Neural cell (in vitro differentiated cells): Measurements from ENCODE around the gene TCF12. TPM values are rescaled to one million over a fixed set of nuclear protein-coding genes. Genes with fewer than 3 reads are reported as not detected.
A peak's percentile ranks its signal among the peaks of the same experiment; 100 is the strongest.

Source experiments
- H2AFZ ChIP-seq: fragments of 200-600, 300-800 bp; sonication (generic), shearing (Covaris generic); 2 replicates; pipeline ENCODE4 v1.6.0; 2014; ENCODE audit warnings: low read depth, mild to moderate bottlenecking, antibody characterized with exemption, low read length, moderate library complexity
- H3F3A ChIP-seq: fragments of 200-600 bp; shearing (Covaris generic); 2 replicates; pipeline ENCODE4 v1.6.1; 2016; ENCODE audit warnings: mild to moderate bottlenecking, moderate library complexity, mixed read lengths, antibody characterized with exemption, low read length; ENCODE audit not compliant: insufficient read depth, poor library complexity, severe bottlenecking
- H3K27ac ChIP-seq: fragments of 200-600, 300-800 bp; sonication (generic), shearing (Covaris generic); 2 replicates; pipeline ENCODE4 v1.5.1; 2014; ENCODE audit warnings: mild to moderate bottlenecking, low read length, moderate library complexity
- H3K27me3 ChIP-seq: fragments of 300-800, 200-600 bp; sonication (generic), shearing (Covaris generic); 2 replicates; pipeline ENCODE4 v1.6.0; 2014; ENCODE audit warnings: mild to moderate bottlenecking, low read depth, low read length, moderate library complexity; ENCODE audit not compliant: insufficient read depth
- H3K36me3 ChIP-seq: fragments of 300-800, 200-600 bp; sonication (generic), shearing (Covaris generic); 2 replicates; pipeline ENCODE4 v1.5.1; 2014; ENCODE audit warnings: mild to moderate bottlenecking, antibody characterized with exemption, low read length, moderate library complexity; ENCODE audit not compliant: insufficient read depth
- H3K4me2 ChIP-seq: fragments of 300-800, 200-600 bp; sonication (generic), shearing (Covaris generic); 2 replicates; pipeline ENCODE4 v1.6.0; 2014; ENCODE audit warnings: mild to moderate bottlenecking, low read length
- H3K4me3 ChIP-seq: fragments of 300-800, 200-600 bp; sonication (generic), shearing (Covaris generic); 2 replicates; pipeline ENCODE4 v1.5.1; 2014; ENCODE audit warnings: mild to moderate bottlenecking, low read length, moderate library complexity
- H3K79me2 ChIP-seq: fragments of 200-600 bp; shearing (Covaris generic); replicated peaks from 2 replicates; pipeline ENCODE4 v1.6.0; 2014; ENCODE audit warnings: mild to moderate bottlenecking, low read length, moderate library complexity; ENCODE audit not compliant: insufficient read depth
- H3K9ac ChIP-seq: fragments of 300-800, 200-600 bp; sonication (generic), shearing (Covaris generic); 2 replicates; pipeline ENCODE4 v1.6.1; 2016; ENCODE audit warnings: mild to moderate bottlenecking, low read length, mixed read lengths
- H3K9me2 ChIP-seq: fragments of 200-600 bp; shearing (Covaris generic); 2 replicates; pipeline ENCODE4 v1.6.1; 2016; ENCODE audit warnings: mild to moderate bottlenecking, low read length, mixed read lengths; ENCODE audit not compliant: insufficient read depth
- H3K9me3 ChIP-seq: fragments of 200-600, 300-800 bp; sonication (generic), shearing (Covaris generic); 2 replicates; pipeline ENCODE4 v1.6.1; 2016; ENCODE audit warnings: mild to moderate bottlenecking, mixed run types, low read length, moderate library complexity, mixed read lengths
- H4K20me1 ChIP-seq: fragments of 200-600 bp; shearing (Covaris generic); 2 replicates; pipeline ENCODE4 v1.6.1; 2016; ENCODE audit warnings: mild to moderate bottlenecking, mixed run types; ENCODE audit not compliant: insufficient read depth
- CTCF ChIP-seq: fragments of 450-650 bp; IDR thresholded peaks from 2 replicates; pipeline ENCODE4 v1.5.1; 2014; ENCODE audit warnings: antibody characterized with exemption, mild to moderate bottlenecking, moderate library complexity; ENCODE audit not compliant: poor library complexity, severe bottlenecking
- EP300 ChIP-seq: fragments of 450-650 bp; conservative IDR thresholded peaks from 2 replicates; pipeline ENCODE4 v1.6.1; 2014; ENCODE audit warnings: antibody characterized with exemption, mild to moderate bottlenecking, moderate library complexity; ENCODE audit not compliant: poor library complexity, severe bottlenecking
- EZH2 ChIP-seq: fragments of 200-600, 300-800 bp; shearing (Covaris generic), sonication (generic); IDR thresholded peaks from 2 replicates; pipeline ENCODE4 v1.6.1; 2014; ENCODE audit warnings: antibody characterized with exemption, low read length, borderline replicate concordance, mild to moderate bottlenecking; ENCODE audit not compliant: insufficient read depth, poor library complexity, severe bottlenecking
- MXI1 ChIP-seq: fragments of 450-650 bp; conservative IDR thresholded peaks from 2 replicates; pipeline ENCODE4 v1.6.1; 2014; ENCODE audit warnings: antibody characterized with exemption, mild to moderate bottlenecking; ENCODE audit not compliant: poor library complexity, severe bottlenecking
- POLR2AphosphoS5 ChIP-seq: IDR thresholded peaks from 2 replicates; pipeline ENCODE4 v1.6.1; 2012
- RAD21 ChIP-seq: fragments of 450-650 bp; conservative IDR thresholded peaks from 2 replicates; pipeline ENCODE4 v1.6.1; 2014; ENCODE audit warnings: antibody characterized with exemption, mild to moderate bottlenecking, moderate library complexity
- REST ChIP-seq: IDR thresholded peaks from 2 replicates; pipeline ENCODE4 v1.6.1; 2012; ENCODE audit warnings: borderline replicate concordance
- SMC3 ChIP-seq: fragments of 450-650 bp; conservative IDR thresholded peaks from 2 replicates; pipeline ENCODE4 v1.6.1; 2014; ENCODE audit warnings: antibody characterized with exemption, mild to moderate bottlenecking, moderate library complexity; ENCODE audit not compliant: poor library complexity
- polyA plus RNA-seq: library from polyadenylated mRNA; depleted of rRNA; stranded (reverse); fragments of >200 nt; gene quantifications from 2 replicates; pipeline ENCODE4 v1.2.3, GENCODE V29; 2014

Gene TCF12
- polyA plus RNA-seq, 1 donor from 2014 or later = 52.7 TPM

- Histone ChIP-seq H3K36me3 (no peaks in the 10 kb centered on the region), H3K9ac (no peak overlapping the region), H3K4me3 (no peak overlapping the region), H3K4me2 (no peak overlapping the region), H3K9me3 (no peaks in the 10 kb centered on the region), H3K9me2 (no peaks in the 10 kb centered on the region), H4K20me1 (no peaks in the 10 kb centered on the region), H3K27ac (no peak overlapping the region), H3K27me3 (no peaks in the 10 kb centered on the region), H2AFZ (no peak overlapping the region), H3F3A (peaks cover 8% of the 10 kb centered on the region), H3K79me2 (no peaks in the 10 kb centered on the region)
- TF ChIP-seq CTCF (no peak), EP300 (no peak)
These were observed 35.4 kb upstream of the TCF12 start for GRCh38 chr15:56883088-56883487.

- Histone ChIP-seq H3K79me2 (no peaks in the 10 kb centered on the region), H3K9me2 (no peaks in the 10 kb centered on the region), H3K4me2 (peak overlapping the region; percentile 67), H4K20me1 (no peaks in the 10 kb centered on the region), H3F3A (peaks cover 9% of the 10 kb centered on the region), H3K27ac (peak overlapping the region; percentile 71), H3K9ac (peak overlapping the region; percentile 85), H2AFZ (peak overlapping the region; percentile 51), H3K27me3 (no peaks in the 10 kb centered on the region), H3K9me3 (no peaks in the 10 kb centered on the region), H3K4me3 (peak overlapping the region; percentile 80), H3K36me3 (no peaks in the 10 kb centered on the region)
- no peak for TF ChIP-seq CTCF
- no peak for TF ChIP-seq SMC3
- TF ChIP-seq EP300 = no peak
- no peak for TF ChIP-seq MXI1
- no peak for TF ChIP-seq EZH2
- TF ChIP-seq REST = no peak
- TF ChIP-seq POLR2AphosphoS5 = no peak
- no peak for TF ChIP-seq RAD21
These were observed 32.0 kb upstream of the TCF12 start for GRCh38 chr15:56886363-56886931.
